GM21360 (cell line): ENCODE results near the gene EML5.

Experiments
- ATAC-seq: cut with Tn5 transposase; IDR thresholded peaks from one replicate; pipeline ENCODE4 v1.9.1; 2021; ENCODE audit warnings: mild to moderate bottlenecking, moderate library complexity; ENCODE audit not compliant: unreplicated experiment

EML5 gene

DNA sequence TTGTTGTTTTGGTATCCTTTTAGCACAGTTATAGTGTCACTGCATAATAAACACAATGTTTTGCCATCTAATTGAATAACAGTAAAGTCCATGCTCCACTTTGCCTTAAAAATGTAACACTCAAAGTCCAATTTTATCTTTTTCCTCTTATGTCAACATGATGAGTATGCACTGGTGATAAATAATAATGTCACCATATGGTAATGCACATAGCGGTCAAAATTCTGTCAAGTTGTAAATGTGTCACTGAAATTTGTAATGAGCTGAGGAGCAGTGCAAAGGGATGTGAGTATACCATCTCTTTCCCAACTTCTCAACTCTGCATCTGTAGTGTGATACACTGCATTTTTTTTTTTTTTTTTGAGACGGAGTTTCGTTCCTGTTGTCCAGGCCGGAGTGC lies 65.7 kb downstream of the EML5 start:
- ATAC-seq: no peak

DNA sequence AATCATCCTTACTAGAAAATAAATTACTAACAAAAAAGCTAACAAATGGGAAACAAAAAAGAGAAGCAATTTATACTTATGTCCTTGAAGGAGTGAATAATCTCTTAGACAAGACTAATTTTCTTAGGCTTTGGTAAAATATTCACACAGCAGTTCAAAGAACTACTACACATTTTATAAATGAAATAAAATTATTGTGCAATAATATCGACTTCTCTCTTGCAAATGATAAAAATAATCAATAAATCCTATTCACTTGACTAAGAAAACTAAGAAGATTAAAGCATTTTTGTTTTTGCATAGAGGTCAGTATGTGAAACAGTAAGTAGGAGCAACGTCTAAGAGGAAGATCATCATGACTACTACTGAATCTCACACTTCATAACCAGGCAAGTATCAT lies 82.0 kb downstream of the EML5 start:
- ATAC-seq: no peak

DNA sequence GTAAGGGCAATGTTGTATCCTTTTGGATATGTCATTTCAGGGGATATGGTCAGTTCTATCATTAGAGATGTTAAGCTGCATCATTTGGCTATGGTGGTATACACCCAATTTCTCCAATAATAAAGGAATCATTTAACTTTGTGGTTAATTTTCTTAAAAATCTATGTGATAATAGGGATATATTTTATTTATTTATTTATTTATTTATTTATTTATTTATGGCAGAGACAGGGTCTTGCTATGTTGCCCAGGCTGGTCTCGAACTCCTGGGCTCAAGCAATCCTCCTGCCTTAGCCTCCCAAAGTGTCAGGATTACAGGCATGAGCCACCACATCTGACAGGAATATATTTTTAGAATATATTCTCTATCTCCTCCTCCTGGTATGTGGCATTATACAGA lies 85.7 kb downstream of the EML5 start:
- no peak for ATAC-seq

DNA sequence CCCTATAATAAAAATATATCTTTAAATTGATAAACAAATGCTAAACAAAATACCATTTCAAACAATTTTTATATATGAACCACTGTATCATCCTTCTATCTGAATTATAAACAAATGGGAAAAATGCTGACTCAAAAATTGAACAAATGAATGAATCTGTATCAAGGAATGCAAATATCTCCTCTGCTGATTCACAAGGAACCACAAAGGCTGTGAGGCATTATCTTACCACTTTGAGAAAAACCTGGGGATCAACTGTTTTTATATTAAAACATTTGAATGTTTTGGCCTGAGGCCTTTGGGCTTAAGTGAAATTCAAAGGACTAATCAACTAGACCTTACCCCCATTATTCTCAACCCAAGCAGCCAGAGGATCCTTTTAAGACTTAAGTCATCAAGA lies 86.3 kb downstream of the EML5 start:
- ATAC-seq: no peak

DNA sequence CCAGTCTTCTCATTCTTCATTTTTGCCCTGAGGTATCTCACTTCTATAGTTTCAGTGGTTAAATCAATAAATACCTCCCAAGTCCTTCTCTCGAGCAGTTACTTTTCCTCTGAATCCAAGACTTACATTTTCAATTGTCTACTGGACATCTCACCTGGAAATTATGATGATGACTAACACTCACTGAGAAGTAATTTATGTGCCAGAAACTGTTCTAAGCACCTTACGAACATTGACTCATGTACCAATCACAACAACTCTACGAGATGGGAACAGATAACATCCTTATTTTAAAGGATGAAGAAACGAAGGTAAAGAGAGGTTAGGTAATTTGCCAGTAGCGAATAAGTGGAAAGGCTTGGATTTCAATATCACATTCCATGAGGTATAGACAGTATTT lies 94.1 kb downstream of the EML5 start:
- no peak for ATAC-seq

DNA sequence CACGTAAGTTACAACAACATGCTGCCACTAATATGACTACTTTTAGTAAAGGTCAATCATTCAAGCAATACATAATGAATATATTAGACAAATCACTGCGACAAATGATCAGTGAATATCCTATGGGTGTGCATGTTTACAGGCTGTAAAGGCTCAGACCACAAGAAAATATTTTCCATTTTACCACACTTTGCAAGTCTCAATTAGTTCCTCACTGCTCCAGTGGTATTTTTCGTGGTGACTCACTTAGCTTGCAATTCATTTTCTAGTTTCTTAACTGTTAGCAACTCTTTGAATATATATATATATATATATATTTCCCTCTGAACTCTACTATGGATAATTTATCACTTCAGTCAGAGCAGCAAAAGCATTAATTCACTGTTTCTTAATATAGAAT lies 96.9 kb downstream of the EML5 start:
- ATAC-seq: no peak

DNA sequence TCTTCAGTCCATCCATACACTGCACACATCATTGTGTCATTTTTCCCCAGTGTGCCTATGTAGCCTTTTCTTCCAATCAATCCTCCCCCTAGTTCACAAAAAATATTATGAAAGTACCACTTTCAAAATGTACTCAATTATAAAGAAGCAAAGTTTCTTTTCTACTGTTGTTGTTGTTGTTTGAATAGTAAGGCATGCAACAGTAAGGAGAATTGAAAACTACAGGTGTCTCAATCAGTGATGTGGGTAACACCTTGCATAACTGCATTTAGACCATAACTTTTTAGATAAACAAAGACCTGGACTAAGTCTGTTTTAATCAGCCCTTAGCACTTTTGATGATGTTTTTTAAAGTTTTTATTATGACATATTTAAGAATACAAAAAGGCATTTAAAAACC lies 104.4 kb downstream of the EML5 start:
- ATAC-seq: no peak

DNA sequence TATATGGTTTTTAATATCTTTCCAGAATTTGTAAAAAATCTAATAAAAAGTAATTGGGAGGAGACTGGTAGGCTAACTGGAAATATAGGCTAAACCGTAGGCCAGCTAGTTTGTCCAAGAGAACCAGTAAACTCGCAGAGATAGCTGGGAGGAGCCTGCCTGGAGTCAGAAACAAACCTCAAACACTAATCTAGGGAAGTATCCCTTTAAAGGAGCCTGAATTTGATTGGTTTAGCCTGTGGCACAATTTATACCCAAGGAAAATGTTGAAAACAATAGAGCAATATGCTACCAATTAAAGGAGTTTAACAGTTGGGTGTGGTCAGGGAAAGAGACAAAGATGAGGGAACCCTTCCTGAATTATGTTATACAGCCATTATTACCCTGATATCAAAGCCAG lies 109.6 kb downstream of the EML5 start:
- no peak for ATAC-seq

DNA sequence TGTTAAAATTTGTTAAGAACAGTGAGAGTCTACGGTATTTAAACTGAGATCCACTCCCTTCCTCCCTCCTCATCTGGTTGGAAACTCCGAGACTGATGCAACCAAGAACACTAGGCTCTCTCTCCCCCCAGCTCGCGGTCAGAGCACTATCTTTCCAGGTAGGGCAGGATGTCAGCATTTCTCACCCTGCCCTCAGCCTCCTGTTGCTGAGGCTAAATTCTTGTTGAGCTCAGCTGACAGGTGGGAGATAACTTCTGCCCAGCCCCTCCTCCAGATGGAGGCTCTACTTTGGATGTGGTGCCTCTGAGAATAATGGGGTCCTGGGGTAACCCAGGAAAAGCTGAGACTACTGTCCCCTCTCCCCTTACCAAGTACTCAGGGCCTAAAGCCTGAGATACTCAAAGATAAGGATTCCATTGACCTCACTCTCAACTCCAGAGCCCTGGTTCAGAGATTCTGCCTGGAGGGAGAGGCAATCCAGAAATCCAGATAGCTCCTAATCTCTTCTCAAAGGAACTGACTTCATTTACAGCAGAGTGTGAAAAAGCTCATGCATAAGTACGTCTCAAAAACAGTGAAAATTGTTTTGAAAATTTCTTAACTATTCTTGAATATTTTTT lies 110.1 kb downstream of the EML5 start:
- ATAC-seq: no peak

DNA sequence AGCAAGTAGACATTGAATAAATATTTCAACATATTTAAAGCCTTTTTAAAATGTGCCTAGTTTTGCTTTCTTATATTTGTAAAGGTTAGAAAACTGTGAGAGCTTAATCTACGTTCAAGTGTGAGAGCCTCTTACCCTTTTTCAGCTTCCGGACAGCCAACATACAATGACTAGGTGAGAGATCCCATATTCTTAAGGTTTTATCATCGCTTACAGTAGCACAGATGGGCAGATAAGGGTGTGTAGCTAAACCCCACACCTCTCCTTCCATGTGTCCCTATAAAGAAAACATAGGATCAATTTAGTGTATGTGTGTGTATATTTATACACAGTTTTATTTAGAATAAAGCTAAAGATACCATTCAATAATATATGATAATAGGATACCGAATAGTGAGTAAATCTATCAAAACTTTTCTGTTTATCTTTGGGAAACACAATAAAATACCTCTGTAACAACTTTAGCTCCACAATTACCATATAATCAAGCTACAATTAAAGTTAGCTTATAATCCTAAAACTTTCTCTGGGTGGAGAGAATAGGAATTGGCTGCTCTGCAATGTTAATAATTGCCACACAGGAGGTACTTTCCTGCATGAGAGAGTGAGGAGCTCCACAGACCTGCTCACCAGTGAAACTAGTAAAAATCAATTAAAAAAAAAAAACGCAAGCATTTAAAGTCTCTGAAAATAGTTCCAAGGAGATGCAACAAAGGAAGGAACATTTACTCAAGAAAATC lies 110.8 kb downstream of the EML5 start:
- ATAC-seq: no peak

DNA sequence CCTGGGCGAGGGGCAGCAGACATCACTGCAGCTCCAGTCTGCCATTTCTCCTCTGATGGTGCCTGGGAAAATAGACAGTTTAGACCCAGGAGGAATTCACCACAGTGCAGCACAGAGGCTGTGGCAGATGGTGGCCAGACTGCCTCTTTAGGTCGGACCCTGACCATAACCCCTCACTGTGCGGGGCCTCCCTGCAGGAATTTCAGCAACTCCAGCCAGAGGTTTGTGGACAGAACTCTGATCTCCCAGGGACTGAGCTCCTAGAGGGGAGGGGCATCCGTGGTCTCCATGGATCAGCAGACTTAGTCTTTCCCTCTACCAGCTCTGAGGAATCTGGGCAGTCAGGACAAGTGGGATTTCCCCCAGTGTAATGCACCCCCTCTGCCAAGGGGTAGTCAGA lies 123.4 kb downstream of the EML5 start:
- no peak for ATAC-seq

DNA sequence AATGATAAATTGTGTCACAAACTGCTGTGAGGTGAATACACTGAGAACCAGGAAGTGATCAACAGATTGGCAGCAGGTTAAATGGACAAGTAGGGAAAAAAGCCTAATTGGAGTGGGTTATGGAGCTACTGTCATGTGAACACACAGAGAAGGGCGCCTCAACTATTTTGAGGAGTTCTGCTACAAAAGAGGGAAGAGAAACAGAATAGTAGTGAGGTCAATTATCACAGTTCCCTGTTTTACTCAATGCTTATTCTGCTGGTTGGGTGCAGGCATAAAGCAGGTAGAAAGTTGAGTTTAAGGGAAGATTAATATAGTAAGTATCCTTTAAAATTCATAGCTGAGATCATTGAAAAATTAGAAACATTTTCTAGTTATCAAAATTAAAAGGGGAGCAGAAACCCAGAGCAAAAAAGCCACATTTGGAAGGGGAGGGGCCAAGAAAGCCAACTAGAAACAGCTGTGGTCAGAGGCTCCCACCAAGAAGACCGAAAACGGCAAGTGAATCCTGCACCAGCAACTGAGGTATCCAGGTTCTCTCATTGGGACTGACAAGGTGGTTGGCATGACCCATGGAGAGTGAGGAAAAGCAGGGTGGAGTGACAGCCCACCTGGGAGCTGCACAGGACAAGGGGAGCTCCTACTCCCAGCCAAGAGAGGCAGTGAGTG lies 124.2 kb downstream of the EML5 start:
- peak; percentile 74 for ATAC-seq

DNA sequence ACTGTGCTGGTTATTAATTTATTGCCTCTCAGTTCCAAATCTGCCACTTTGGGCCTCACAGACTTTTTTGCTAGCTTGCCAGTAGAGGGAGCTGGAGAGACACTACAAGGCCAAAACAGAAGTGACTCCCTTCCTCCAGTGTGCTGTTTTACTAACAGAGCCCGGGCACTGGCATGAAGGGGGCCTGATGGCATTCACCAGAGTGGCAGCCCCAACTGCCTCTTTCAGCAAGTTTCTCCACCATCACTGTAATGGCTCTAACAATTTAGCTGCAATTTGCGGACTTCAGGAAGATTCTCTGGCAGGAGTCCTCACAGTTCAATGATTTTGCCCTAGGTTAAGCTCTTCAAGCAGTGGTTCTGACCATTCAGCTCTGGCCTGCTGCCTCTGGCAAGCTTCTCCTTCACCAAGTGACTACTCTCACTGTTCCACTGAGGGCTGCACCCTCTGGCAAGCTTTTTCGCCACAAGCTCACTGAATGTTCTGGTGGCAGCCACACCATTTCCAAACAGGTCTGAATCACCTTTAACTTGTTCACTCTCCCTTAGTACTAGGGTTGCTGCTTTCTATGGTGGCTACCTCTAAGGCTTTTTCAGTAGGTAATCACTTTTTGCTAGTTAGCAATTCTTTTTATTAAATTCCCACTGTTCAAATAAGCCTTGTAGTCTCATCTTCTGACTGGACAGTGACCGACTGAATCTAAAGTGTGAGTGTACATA lies 125.0 kb downstream of the EML5 start:
- ATAC-seq: peak; percentile 69

DNA sequence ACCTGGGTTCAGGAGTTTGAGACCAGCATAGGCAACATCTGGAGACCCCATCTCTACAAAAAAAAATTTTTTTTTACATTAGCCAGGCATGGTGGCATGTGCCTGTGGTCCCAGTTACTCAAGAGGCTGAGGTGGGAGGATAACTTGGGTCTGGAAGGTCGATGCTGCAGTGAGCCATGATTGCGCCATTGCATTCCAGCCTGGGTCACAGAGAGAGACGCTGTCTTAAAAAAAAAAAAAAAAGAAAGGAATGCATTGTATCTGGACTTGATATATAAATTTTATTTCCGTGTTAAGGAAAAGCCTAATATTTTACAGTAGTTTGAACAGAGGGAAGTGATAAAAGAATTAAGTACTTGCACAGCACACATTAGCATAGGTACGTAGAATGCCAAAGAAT lies 132.7 kb downstream of the EML5 start:
- no peak for ATAC-seq

DNA sequence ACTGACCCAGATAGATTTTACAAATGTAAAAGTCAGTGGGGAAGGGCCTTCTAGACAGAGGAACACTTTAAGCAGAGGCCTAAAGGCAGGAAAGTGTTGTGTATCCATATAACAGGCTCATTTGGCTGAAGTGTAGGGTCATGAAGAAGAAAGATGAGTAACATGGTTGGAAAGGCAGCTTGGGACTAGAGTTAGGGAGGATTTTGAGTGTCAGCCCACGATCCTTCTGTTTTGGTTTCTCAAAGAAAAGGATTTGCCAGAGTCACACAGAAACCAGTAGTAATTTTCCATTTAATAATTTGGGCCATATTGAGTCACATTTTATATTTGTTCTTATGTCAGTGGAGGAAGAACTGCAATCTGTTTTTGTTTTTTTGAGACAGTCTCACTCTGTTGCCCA lies 153.5 kb downstream of the EML5 start:
- no peak for ATAC-seq

DNA sequence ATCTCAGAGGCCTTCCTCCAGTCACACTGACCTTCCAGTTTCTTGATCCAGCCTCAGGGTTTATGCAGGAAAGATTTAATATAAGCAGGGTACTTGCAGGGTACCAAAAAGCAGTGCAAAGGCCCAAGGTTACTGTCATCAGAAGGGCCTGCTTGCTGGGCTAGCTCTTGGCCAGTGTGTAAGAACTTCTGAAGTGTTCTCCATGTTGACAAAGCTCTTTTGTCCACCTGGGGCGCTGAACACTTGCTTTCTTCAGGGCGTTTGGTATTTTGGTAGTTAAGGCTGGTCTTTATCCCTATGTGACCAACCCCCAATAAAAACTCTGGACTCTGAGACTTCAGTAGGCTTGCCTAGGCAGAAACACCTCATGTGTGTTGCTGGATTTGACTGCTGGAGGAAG lies 160.2 kb downstream of the EML5 start:
- ATAC-seq: no peak

DNA sequence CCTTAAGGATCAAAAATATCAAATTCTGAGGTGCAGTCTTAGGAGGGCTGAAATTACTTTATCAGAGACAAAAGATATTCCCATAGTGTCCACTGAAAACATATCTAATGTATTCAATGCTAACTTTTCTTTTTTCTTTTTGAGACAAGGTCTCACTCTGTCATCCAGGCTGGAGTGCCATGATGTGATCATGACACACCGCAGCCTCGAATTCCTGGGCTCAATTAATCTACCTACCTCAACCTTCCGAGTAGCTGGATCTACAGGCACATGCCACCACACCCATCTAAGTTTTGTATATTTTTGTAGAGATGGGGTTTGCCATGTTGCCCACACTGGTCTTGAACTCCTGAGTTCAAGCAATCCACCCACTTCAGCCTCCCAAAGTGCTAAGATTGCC lies 161.7 kb downstream of the EML5 start:
- ATAC-seq: no peak

DNA sequence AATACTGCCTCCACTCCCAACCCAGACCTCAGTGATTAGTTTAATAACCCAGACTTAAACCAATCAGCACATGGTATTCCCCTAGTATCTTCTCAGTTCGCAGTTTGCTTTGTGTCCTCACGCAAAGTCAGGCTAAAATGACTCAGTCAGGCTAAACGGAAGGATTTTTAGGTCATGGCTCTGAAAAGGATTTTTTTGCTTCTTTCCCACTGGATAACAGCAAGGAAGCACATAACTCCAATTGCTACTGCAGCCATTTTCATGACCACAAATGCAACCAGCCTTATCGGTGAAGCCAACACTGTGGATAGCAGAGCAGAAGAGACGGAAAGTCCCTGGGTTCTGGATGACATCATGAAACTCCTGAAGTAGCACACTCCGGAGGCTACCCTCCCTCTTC lies 162.2 kb downstream of the EML5 start:
- ATAC-seq: no peak

DNA sequence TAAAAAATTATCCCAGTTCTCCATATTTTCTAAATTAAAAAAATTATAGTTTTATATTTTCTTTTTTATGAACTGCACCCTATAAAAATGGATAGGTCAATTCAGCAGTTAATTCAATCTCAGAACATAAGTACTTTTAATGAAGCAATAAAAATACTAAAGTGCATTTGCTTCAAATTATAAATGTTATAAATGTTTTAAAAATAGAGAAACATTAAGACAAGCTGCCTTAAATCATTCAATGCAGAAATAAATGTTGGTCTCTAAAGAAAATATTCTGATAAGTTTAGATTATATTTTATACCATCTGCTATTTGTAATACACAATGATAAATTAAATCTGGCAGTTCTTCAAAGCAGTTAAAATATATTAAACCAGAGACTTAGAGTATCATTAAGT lies 164.3 kb downstream of the EML5 start:
- ATAC-seq: no peak

DNA sequence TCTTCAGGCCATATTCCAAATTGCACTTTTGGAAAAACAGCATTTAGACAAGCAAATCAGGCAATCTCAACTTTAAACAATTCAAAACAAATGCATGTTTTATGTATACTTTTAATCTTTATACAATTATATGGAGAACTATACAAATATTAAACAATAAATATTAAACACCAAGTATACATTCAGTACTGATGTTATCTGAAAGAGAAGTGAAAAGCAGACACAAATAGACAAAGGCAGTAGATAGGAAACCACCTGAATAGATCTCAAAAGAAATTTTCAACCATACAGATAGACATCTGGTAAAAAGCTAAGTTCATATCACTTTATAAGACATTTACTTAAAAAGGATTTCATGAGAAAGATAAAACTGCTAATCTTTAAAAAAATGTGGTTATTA lies 164.7 kb downstream of the EML5 start:
- ATAC-seq: no peak

DNA sequence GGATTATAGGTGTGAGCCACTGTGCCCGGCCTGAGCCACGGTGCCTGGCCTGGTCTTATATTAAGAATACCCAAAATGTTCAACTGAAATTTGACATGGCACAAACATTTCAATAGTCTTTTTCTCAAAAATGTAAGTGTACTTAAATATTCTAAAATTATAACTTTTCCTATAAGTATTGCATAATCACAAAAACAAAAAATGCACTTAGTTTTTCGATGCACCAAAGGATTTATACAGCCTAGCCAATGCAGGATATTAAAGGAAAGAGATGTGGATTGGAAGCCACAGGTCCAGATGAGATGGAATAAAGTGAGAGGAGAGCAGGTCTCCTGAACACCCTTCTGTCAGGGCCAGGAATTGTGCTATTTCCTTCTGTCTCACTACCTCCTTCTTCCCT lies 167.1 kb downstream of the EML5 start:
- ATAC-seq: no peak

DNA sequence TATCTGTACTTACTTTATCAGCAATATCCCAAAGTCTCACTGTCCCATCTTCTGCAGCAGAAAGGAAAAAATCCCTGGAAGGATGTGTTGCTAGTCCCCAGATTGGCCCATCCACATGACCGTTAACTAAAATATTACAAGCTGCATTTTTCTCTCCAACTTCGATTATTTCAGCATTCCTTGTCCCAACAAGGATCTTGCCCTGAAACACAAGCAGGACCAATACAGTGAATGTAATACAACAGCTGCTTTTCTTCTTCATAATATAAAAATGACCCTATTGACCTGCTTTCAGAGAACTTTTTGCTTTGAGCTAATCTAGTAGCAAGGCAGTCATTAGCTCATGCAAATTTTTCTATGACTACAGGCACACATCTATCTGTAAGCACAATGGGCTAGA lies 171.7 kb downstream of the EML5 start:
- no peak for ATAC-seq
